SKM-1 (cell line): ENCODE measurements around the gene GPNMB.

Experiments
- DNase-seq: peaks from one replicate; lab custom pipeline; 2025; ENCODE audit not compliant: unreplicated experiment; lab: John Stamatoyannopoulos, UW

The GPNMB gene

GRCh38 chr7:23228412-23228811 is 18.2 kb upstream of the GPNMB start:
- DNase-seq: no peak

GRCh38 chr7:23230641-23231101 is 15.9 kb upstream of the GPNMB start:
- no peak for DNase-seq

- no peak for DNase-seq
These were observed 13.6 kb upstream of the GPNMB start for GRCh38 chr7:23232966-23233365.

GRCh38 chr7:23234569-23235296 is 11.8 kb upstream of the GPNMB start:
- no peak for DNase-seq

GRCh38 chr7:23235813-23236221 is 10.8 kb upstream of the GPNMB start:
- DNase-seq: no peak

GRCh38 chr7:23237000-23237399 is 9.6 kb upstream of the GPNMB start:
- DNase-seq: no peak

GRCh38 chr7:23238983-23239652 is 7.5 kb upstream of the GPNMB start:
- no peak for DNase-seq

GRCh38 chr7:23239698-23240097 is 6.9 kb upstream of the GPNMB start:
- no peak for DNase-seq

- no peak for DNase-seq
These were observed 4.3 kb upstream of the GPNMB start for GRCh38 chr7:23242321-23242720.

GRCh38 chr7:23242935-23243334 is 3.6 kb upstream of the GPNMB start:
- no peak for DNase-seq

GRCh38 chr7:23247046-23247602 is 549 bp downstream of the GPNMB start:
- no peak for DNase-seq

GRCh38 chr7:23247603-23248335 is 1.2 kb downstream of the GPNMB start:
- DNase-seq: peak; percentile 81

GRCh38 chr7:23249486-23249885 is 2.9 kb downstream of the GPNMB start:
- no peak for DNase-seq

GRCh38 chr7:23254051-23254681 is 7.6 kb downstream of the GPNMB start:
- DNase-seq: no peak

GRCh38 chr7:23256731-23257130 is 10.2 kb downstream of the GPNMB start:
- no peak for DNase-seq

GRCh38 chr7:23260371-23260770 is 13.8 kb downstream of the GPNMB start:
- no peak for DNase-seq

GRCh38 chr7:23261843-23262452 is 15.4 kb downstream of the GPNMB start:
- DNase-seq: peak; percentile 50

- DNase-seq: no peak
These were observed 18.4 kb downstream of the GPNMB start for GRCh38 chr7:23264916-23265458.

GRCh38 chr7:23266918-23267317 is 20.3 kb downstream of the GPNMB start:
- no peak for DNase-seq

GRCh38 chr7:23267357-23267756 is 20.8 kb downstream of the GPNMB start:
- no peak for DNase-seq
